Measurements from ENCODE around the gene GLIS1.

- TF ChIP-seq POLR2AphosphoS5 (IDR thresholded peaks at IDR 0.05; ENCODE audit: insufficient read depth in 1 of 2, low read depth in 1 of 2) (no peak), POLR2A (IDR thresholded peaks at IDR 0.05) (no peak), CTCF (IDR thresholded peaks at IDR 0.05) (no peak)
Measured at GRCh38 chr1:53639996-53640700, 98.8 kb downstream of the GLIS1 start.

Data from vagina (tissue), 2 donors.